Spleen (tissue), 11 donors: Measurements from ENCODE around the gene SPATA2. TPM values are rescaled to one million over a fixed set of nuclear protein-coding genes. Genes with fewer than 3 reads are reported as not detected.
A peak's percentile ranks its signal among the peaks of the same experiment; 100 is the strongest.

Experiments
- DNase-seq: peaks from one replicate; pipeline ENCODE4 v3.0.0-alpha.2; 2020
- H3K27ac ChIP-seq, 8 donors: fragments of 200-600 bp; sonication (generic) in 7 of 8; 1 replicate in 4 of 8; 2 replicates in 4 of 8; pipeline versions ENCODE4 v1.5.0 to v1.8.0; 2016 to 2021; ENCODE audit warnings: inconsistent platforms in 4 of 8, mild to moderate bottlenecking in 4 of 8, moderate library complexity in 1 of 8
- H3K27me3 ChIP-seq, 7 donors: fragments of 200-600 bp; sonication (generic) in 6 of 7; replicated peaks in 1 of 7; 1 replicate in 4 of 7; 2 replicates in 3 of 7; pipeline versions ENCODE4 v1.5.0 to v1.8.0; 2016 to 2021; ENCODE audit warnings: inconsistent platforms in 3 of 7, mild to moderate bottlenecking in 1 of 7
- H3K36me3 ChIP-seq, 6 donors: fragments of 200-600 bp; sonication (generic) in 5 of 6; 1 replicate in 4 of 6; 2 replicates in 2 of 6; pipeline versions ENCODE4 v1.5.0 to v1.8.0; 2016 to 2021; ENCODE audit warnings: inconsistent platforms in 2 of 6
- H3K4me1 ChIP-seq, 6 donors: fragments of 200-600 bp; sonication (generic) in 5 of 6; 1 replicate in 3 of 6; 2 replicates in 3 of 6; pipeline versions ENCODE4 v1.5.0 to v1.8.0; 2016 to 2021; ENCODE audit warnings: inconsistent platforms in 3 of 6
- H3K4me3 ChIP-seq, 8 donors: fragments of 200-600 bp; sonication (generic) in 7 of 8; 1 replicate in 4 of 8; 2 replicates in 4 of 8; pipeline versions ENCODE4 v1.5.0 to v1.8.0; 2016 to 2021; ENCODE audit warnings: inconsistent platforms in 4 of 8, mild to moderate bottlenecking in 4 of 8, moderate library complexity in 2 of 8
- H3K9me3 ChIP-seq, 8 donors: fragments of 200-600 bp; sonication (generic) in 7 of 8; 1 replicate in 4 of 8; 2 replicates in 4 of 8; pipeline versions ENCODE4 v1.5.0 to v1.8.0; 2016 to 2021; ENCODE audit warnings: inconsistent platforms in 4 of 8
- POLR2A ChIP-seq, 3 donors: fragments of 450-650 bp; IDR thresholded peaks; one replicate each; pipeline ENCODE4 v1.5.1; 2017; ENCODE audit warnings: antibody characterized with exemption in 3 of 3, mild to moderate bottlenecking in 1 of 3
- POLR2AphosphoS5 ChIP-seq, 3 donors: sonication (generic); formaldehyde crosslinking; IDR thresholded peaks; one replicate each; pipeline ENCODE4 v1.5.1; 2017; ENCODE audit warnings: antibody characterized with exemption in 3 of 3
- WGBS, 5 donors: extraction: QIAGEN DNeasy Blood & Tissue Kit in 3 of 5; methylation state at CpG; one replicate each; pipeline versions ENCODE4 v1.1.5 to v1.1.7; 2013 to 2018; 5-methylcytosine and 5-hydroxymethylcytosine counted together
- intact Hi-C: fragments of 100-400 bp; cut with DNase I; formaldehyde crosslinking; loops from one replicate; pipeline ENCODE4 v1.15.0; 2023; ENCODE audit warnings: low total_unique reads
- polyA plus RNA-seq, 3 donors: library from polyadenylated mRNA; stranded (reverse); fragments of 200-250 nt; gene quantifications; one replicate each; pipeline ENCODE4 v1.2.1, GENCODE V29; 2013
- total RNA-seq, 7 donors: library from RNA; depleted of rRNA in 3 of 7; stranded (reverse); fragments of >200 nt in 3 of 7; fragmentation: NEBNext Ultra II Directional in 4 of 7; extraction: Animal tissue kit (Norgen Biotek cat#: 25700) in 4 of 7; gene quantifications; one replicate each; pipeline versions ENCODE4 v1.1.0 to v1.2.1, GENCODE V29; 2016 to 2021
- TF ChIP-seq, protein P1 (sequence below), 11 experiments: fragments of 200-600 bp in 7 of 11; fragments of 450-650 bp in 4 of 11; sonication (generic) in 4 of 11; IDR thresholded peaks in 8 of 11; conservative IDR thresholded peaks in 3 of 11; 1 replicate in 7 of 11; 2 replicates in 4 of 11; pipeline versions ENCODE4 v1.4.0 to v1.8.0; 2016 to 2021; ENCODE audit warnings: antibody characterized with exemption in 11 of 11, inconsistent platforms in 4 of 11, mild to moderate bottlenecking in 1 of 11
- donor health status: healthy with polysubstance abuse.
- donor health status: DM: no; HTN: no; CAD: no; lungs with moderate emphysema.
- donor health status: DM: no; HTN: no; CAD: no.
- donor health status: Bipolar disorder and iron deficiency.
- donor health status: healthy.
- donor health status: DM: no; HTN: no; CAD: no.
- donor health status: DM: yes; HTN: yes; CAD: no.

SPATA2 gene
- total and polyA plus RNA-seq, 10 donors = 2.9 to 33.2 (median 13.7) TPM

DNA sequence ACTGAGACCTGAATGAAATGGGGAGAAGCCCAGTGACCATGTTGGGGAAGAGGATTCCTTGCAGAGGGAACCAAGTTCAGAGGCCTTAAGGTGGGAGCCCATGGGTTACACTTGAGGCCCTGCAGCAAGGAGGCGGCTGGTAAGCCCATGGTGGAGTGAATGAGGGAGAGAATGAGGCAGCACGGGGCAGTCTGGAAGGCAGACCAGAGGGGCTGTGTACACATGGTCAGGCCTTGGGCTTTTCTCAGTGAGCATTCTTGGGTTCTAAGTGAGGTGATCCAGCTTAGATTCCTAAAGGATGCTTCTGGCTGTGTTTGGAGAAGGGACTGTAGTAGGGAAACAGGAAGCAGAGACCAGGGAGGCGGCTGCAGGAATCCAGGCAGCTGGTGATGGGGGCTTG is 39.8 kb upstream of the SPATA2 start:
- Histone ChIP-seq H3K36me3 (peaks cover 6 to 100% (median 82%) of the 10 kb centered on the region in 6 donors), H3K4me1 (peaks cover 0 to 11% (median 0%) of the 10 kb centered on the region in 6 donors), H3K27ac (no peak overlapping the region), H3K4me3 (no peak overlapping the region), H3K9me3 (no peaks in the 10 kb centered on the region), H3K27me3 (no peaks in the 10 kb centered on the region)
- no peak for TF ChIP-seq POLR2A (IDR thresholded peaks at IDR 0.05)
- TF ChIP-seq POLR2AphosphoS5 (IDR thresholded peaks at IDR 0.05) = peak in 1 of 3 donors; percentile 33
- intact Hi-C loops = no loop called here
- peak; percentile 40 for DNase-seq
- WGBS, 5 donors = 92 to 100% (median 96%) methylated on average over 3 of the region's 3 CpGs

DNA sequence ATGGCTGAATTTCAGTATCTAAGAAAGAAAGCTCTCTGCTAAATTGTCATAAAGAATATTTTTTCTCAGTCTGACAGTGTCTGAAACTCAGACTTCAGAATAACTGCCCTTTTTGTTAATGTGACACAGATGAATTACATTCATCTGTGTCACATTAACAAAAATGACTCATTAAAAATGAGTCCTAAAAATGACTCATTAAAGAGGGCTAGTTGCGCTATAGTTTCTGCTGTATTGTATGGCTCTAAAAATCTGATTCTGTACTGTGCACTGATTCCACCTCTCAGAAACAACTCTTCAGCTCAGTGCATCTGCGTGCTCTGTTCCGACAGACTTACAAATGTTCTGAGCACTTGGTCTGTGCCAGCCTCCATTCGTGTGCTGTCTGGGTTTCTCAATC is 35.8 kb upstream of the SPATA2 start:
- no peak for TF ChIP-seq POLR2AphosphoS5 (IDR thresholded peaks at IDR 0.05)
- TF ChIP-seq, protein P1, sequence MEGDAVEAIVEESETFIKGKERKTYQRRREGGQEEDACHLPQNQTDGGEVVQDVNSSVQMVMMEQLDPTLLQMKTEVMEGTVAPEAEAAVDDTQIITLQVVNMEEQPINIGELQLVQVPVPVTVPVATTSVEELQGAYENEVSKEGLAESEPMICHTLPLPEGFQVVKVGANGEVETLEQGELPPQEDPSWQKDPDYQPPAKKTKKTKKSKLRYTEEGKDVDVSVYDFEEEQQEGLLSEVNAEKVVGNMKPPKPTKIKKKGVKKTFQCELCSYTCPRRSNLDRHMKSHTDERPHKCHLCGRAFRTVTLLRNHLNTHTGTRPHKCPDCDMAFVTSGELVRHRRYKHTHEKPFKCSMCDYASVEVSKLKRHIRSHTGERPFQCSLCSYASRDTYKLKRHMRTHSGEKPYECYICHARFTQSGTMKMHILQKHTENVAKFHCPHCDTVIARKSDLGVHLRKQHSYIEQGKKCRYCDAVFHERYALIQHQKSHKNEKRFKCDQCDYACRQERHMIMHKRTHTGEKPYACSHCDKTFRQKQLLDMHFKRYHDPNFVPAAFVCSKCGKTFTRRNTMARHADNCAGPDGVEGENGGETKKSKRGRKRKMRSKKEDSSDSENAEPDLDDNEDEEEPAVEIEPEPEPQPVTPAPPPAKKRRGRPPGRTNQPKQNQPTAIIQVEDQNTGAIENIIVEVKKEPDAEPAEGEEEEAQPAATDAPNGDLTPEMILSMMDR (IDR thresholded peaks at IDR 0.05 in 8 of 11, conservative IDR thresholded peaks at IDR 0.05 in 3 of 11) = no peak
- Histone ChIP-seq H3K4me1 (peaks cover 0 to 10% (median 0%) of the 10 kb centered on the region in 6 donors), H3K9me3 (no peaks in the 10 kb centered on the region), H3K27ac (no peak overlapping the region), H3K4me3 (no peak overlapping the region), H3K36me3 (peaks cover 6 to 100% (median 95%) of the 10 kb centered on the region in 6 donors), H3K27me3 (no peaks in the 10 kb centered on the region)
- WGBS, 5 donors = 82 to 96% (median 92%) methylated on average over 4 of the region's 4 CpGs
- intact Hi-C loops = no loop called here
- DNase-seq = no peak

DNA sequence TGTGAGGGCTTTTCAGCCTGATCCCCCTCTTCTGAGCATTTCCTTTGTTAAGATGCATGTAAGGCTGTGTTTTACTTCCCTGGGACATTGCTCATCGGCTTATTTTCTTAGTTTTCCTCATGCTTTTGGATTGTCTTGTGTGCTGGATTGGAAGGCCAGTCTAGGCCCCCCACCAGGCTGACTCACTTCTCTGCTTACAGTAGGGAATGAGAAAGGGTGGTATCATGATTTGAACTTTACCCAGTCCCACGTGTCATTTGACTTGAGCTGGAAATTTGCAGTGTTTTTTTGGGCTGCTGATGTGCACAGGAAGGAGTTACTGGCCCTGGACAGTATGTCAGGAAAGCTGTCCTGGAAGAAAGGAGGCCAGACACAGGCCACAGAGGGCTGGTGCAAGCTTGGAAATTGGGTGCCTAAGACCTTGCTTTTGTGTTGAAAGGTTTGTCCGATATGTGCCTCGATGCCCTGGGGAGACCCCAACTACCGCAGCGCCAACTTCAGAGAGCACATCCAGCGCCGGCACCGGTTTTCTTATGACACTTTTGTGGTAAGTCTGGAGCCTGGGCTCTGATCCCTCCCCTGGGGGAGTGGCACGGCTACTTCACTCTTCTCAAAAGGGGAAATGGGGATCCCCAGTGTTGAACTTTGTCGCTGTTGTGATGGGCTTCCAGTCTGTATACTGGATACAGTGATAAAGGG is 33.6 kb upstream of the SPATA2 start:
- no peak overlapping the region for H3K4me3 ChIP-seq
- peaks cover 0 to 31% (median 8%) of the 10 kb centered on the region in 6 donors for H3K4me1 ChIP-seq
- no peaks in the 10 kb centered on the region for H3K9me3 ChIP-seq
- intact Hi-C loops = no loop called here
- peaks cover 7 to 100% (median 93%) of the 10 kb centered on the region in 6 donors for H3K36me3 ChIP-seq
- H3K27ac ChIP-seq = no peak overlapping the region
- no peak for DNase-seq
- no peaks in the 10 kb centered on the region for H3K27me3 ChIP-seq
- TF ChIP-seq POLR2A (IDR thresholded peaks at IDR 0.05) = no peak
- TF ChIP-seq, protein P1 (IDR thresholded peaks at IDR 0.05 in 8 of 11, conservative IDR thresholded peaks at IDR 0.05 in 3 of 11) = no peak
- no peak for TF ChIP-seq POLR2AphosphoS5 (IDR thresholded peaks at IDR 0.05)
- 73 to 90% (median 83%) methylated on average over 11 of the region's 11 CpGs for WGBS, 5 donors

DNA sequence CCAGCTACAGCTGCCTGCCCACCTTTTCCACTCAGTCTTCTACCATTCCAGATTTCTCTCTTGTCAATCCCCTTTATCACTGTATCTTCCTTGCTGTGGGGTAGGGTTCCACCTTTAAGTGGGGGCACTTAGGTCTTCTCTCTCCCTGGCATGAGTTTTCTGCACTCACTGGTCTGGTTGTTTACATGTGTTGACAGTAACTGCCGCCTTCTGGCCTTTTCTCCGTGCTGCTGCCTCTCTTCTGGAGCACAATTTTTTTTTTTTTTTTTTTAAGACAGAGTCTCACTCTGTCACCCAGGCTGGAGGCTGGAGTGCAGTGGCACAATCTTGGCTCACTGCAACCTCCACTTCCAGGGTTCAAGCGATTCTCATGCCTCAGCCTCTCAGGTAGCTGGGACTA is 32.8 kb upstream of the SPATA2 start:
- intact Hi-C loops = no loop called here
- Histone ChIP-seq H3K4me3 (no peak overlapping the region), H3K4me1 (peaks cover 0 to 36% (median 11%) of the 10 kb centered on the region in 6 donors), H3K36me3 (peaks cover 7 to 100% (median 89%) of the 10 kb centered on the region in 6 donors), H3K27ac (no peak overlapping the region), H3K27me3 (no peaks in the 10 kb centered on the region), H3K9me3 (no peaks in the 10 kb centered on the region)
- DNase-seq = no peak
- TF ChIP-seq POLR2A (IDR thresholded peaks at IDR 0.05) (no peak), POLR2AphosphoS5 (IDR thresholded peaks at IDR 0.05) (no peak)
- TF ChIP-seq, protein P1 (IDR thresholded peaks at IDR 0.05 in 8 of 11, conservative IDR thresholded peaks at IDR 0.05 in 3 of 11) = no peak
- 90 to 97% (median 95%) methylated on average over 3 of the region's 3 CpGs for WGBS, 5 donors
